Epidermal melanocyte (primary cell): ENCODE measurements around the gene GK2.

Experiments
- DNase-seq: peaks from one replicate; pipeline ENCODE4 v3.0.0; 2011; ENCODE audit warnings: low spot score; ENCODE audit not compliant: insufficient read length

The GK2 gene

GRCh38 chr4:79408063-79408462, at the start of gene GK2:
GK2 (minus strand) TSS chr4:79408228; CDS start chr4:79408200, 28 bp downstream.
- DNase-seq = no peak

GRCh38 chr4:79455216-79455615, 47.2 kb upstream of the GK2 start:
- no peak for DNase-seq

- DNase-seq = no peak
Measured at GRCh38 chr4:79454656-79455055, 46.6 kb upstream of the GK2 start.

GRCh38 chr4:79450053-79450452, 42.0 kb upstream of the GK2 start:
- no peak for DNase-seq

- no peak for DNase-seq
Measured at GRCh38 chr4:79446145-79446544, 38.1 kb upstream of the GK2 start.

- no peak for DNase-seq
Measured at GRCh38 chr4:79445371-79445781, 37.3 kb upstream of the GK2 start.

- no peak for DNase-seq
Measured at GRCh38 chr4:79442422-79442821, 34.4 kb upstream of the GK2 start.

GRCh38 chr4:79439489-79439888, 31.5 kb upstream of the GK2 start:
- no peak for DNase-seq

- DNase-seq = no peak
Measured at GRCh38 chr4:79431839-79432238, 23.8 kb upstream of the GK2 start.

GRCh38 chr4:79429113-79429903, 21.3 kb upstream of the GK2 start:
- no peak for DNase-seq

- DNase-seq = no peak
Measured at GRCh38 chr4:79426989-79427388, 19.0 kb upstream of the GK2 start.

GRCh38 chr4:79425586-79425985, 17.6 kb upstream of the GK2 start:
- DNase-seq = no peak

- DNase-seq = no peak
Measured at GRCh38 chr4:79421483-79421882, 13.5 kb upstream of the GK2 start.

GRCh38 chr4:79413886-79414285, 5.9 kb upstream of the GK2 start:
- DNase-seq = no peak

- DNase-seq = no peak
Measured at GRCh38 chr4:79413032-79413885, 5.2 kb upstream of the GK2 start.

- DNase-seq = no peak
Measured at GRCh38 chr4:79404666-79405065, 3.4 kb downstream of the GK2 start.

GRCh38 chr4:79403356-79403755, 4.7 kb downstream of the GK2 start:
- DNase-seq = no peak

- no peak for DNase-seq
Measured at GRCh38 chr4:79402332-79402851, 5.6 kb downstream of the GK2 start.

- no peak for DNase-seq
Measured at GRCh38 chr4:79399076-79399475, 9.0 kb downstream of the GK2 start.

- no peak for DNase-seq
Measured at GRCh38 chr4:79397951-79398350, 10.1 kb downstream of the GK2 start.

GRCh38 chr4:79396794-79397193, 11.2 kb downstream of the GK2 start:
- no peak for DNase-seq

- DNase-seq = no peak
Measured at GRCh38 chr4:79395841-79396240, 12.2 kb downstream of the GK2 start.
